ENCODE measurements around the gene GOLGA1.

GRCh38 chr9:124941679-124942561, 1.0 kb upstream of the GOLGA1 start:
- TF ChIP-seq EZH2 (IDR thresholded peaks at IDR 0.05; ENCODE audit: borderline replicate concordance, low read length) (no peak), CTCF (conservative IDR thresholded peaks at IDR 0.05 in 1 of 2, IDR thresholded peaks at IDR 0.05 in 1 of 2; ENCODE audit: extremely low read depth in 1 of 2, insufficient read depth in 1 of 2, low read depth in 1 of 2, low read length in 2 of 2) (no peak)
